Measurements from ENCODE around the gene PTH2R. TPM values are rescaled to one million over a fixed set of nuclear protein-coding genes. Genes with fewer than 3 reads are reported as not detected.

Gene PTH2R
- total and polyA plus RNA-seq, 9 of the 15 experiments (the other 6 are each of a cell fraction or from before 2014, with no cell fraction given): 2.7 to 8.8 (median 4.2) TPM

GRCh38 chr2:208370881-208371633 is 35.5 kb upstream of the PTH2R start (continued):
- no peak for TF ChIP-seq REST (IDR thresholded peaks at IDR 0.05; ENCODE audit: borderline replicate concordance)
- no peak for TF ChIP-seq REST (CRISPR knock-in tag; IDR thresholded peaks at IDR 0.05; ENCODE audit: low read depth)
- TF ChIP-seq MLLT1 (IDR thresholded peaks at IDR 0.05): no peak
- TF ChIP-seq CBX3 (IDR thresholded peaks at IDR 0.05; ENCODE audit: borderline replicate concordance in 1 of 2, low read length in 2 of 2): no peak
- TF ChIP-seq GTF2F1 (IDR thresholded peaks at IDR 0.05; ENCODE audit: low read depth, low read length): no peak
- no peak for TF ChIP-seq BRF1 (IDR thresholded peaks at IDR 0.05; ENCODE audit: borderline replicate concordance, extremely low read depth, insufficient read length)
- no peak for TF ChIP-seq SETDB1 (IDR thresholded peaks at IDR 0.05; ENCODE audit: low read length)
- TF ChIP-seq SMARCE1 (IDR thresholded peaks at IDR 0.05): peak; percentile 57; the same call in 1 of the 2 replicates
- no peak for TF ChIP-seq ZNF274 (IDR thresholded peaks at IDR 0.05; ENCODE audit: borderline replicate concordance, low read depth, low read length)
- no peak for TF ChIP-seq CAMTA2 (CRISPR knock-in tag; conservative IDR thresholded peaks at IDR 0.05)
- no peak for TF ChIP-seq PRMT5 (CRISPR knock-in tag; IDR thresholded peaks at IDR 0.05)
- TF ChIP-seq ZNF24 (IDR thresholded peaks at IDR 0.05): no peak
- TF ChIP-seq ZNF561 (CRISPR knock-in tag; conservative IDR thresholded peaks at IDR 0.05): no peak
- peak; percentile 87 for TF ChIP-seq ARID1B (IDR thresholded peaks at IDR 0.05)
- no peak for TF ChIP-seq SIN3A (IDR thresholded peaks at IDR 0.05; ENCODE audit: borderline replicate concordance in 2 of 2, control insufficient read depth in 1 of 2, low read depth in 2 of 2, low read length in 2 of 2)
- 0 out of 4 replicates have a peak, but pooled peaks have one; percentile 26 to 44 for TF ChIP-seq FOXK2 (conservative IDR thresholded peaks at IDR 0.05 in 1 of 2, IDR thresholded peaks at IDR 0.05 in 1 of 2; ENCODE audit: low read depth in 2 of 2)
- TF ChIP-seq LEF1 (IDR thresholded peaks at IDR 0.05): no peak
- no peak for TF ChIP-seq CBX8 (IDR thresholded peaks at IDR 0.05; ENCODE audit: borderline replicate concordance, extremely low read depth, low read depth, low read length, poor library complexity, severe bottlenecking)
- no peak for TF ChIP-seq ZNF644 (tag; IDR thresholded peaks at IDR 0.05; ENCODE audit: low read depth)
